T-helper 2 cell treated with Interferon-gamma antibody and Interleukin-4, amounts not matched to agents 5 μg/mL and 100 μg/mL, for 36 hours (primary cell): ENCODE results near the gene XRCC1.
"Not testable (repeated sequence)": the region's sequence is repeated elsewhere in the genome, so short reads cannot be mapped to it uniquely, and the experiment has no call there.

Experiments used
- DNase-seq: peaks from one replicate; pipeline ENCODE4 v3.0.0; 2021; ENCODE audit warnings: low spot score
- H3K27ac Mint-ChIP-seq: one replicate; pipeline ENCODE4 v1.8.0; 2021; ENCODE audit warnings: mild to moderate bottlenecking, mixed read lengths
- H3K27me3 Mint-ChIP-seq: one replicate; pipeline ENCODE4 v1.8.0; 2021; ENCODE audit warnings: low read depth, mixed read lengths
- H3K36me3 Mint-ChIP-seq: one replicate; pipeline ENCODE4 v1.8.0; 2021; ENCODE audit warnings: low read depth, mixed read lengths
- H3K4me1 Mint-ChIP-seq: one replicate; pipeline ENCODE4 v1.8.0; 2021; ENCODE audit warnings: low read depth, mixed read lengths
- H3K4me3 Mint-ChIP-seq: one replicate; pipeline ENCODE4 v1.8.0; 2022; ENCODE audit warnings: mild to moderate bottlenecking, moderate library complexity, mixed read lengths
- H3K9me3 Mint-ChIP-seq: one replicate; pipeline ENCODE4 v1.8.0; 2021; ENCODE audit warnings: mixed read lengths

The XRCC1 gene

DNA sequence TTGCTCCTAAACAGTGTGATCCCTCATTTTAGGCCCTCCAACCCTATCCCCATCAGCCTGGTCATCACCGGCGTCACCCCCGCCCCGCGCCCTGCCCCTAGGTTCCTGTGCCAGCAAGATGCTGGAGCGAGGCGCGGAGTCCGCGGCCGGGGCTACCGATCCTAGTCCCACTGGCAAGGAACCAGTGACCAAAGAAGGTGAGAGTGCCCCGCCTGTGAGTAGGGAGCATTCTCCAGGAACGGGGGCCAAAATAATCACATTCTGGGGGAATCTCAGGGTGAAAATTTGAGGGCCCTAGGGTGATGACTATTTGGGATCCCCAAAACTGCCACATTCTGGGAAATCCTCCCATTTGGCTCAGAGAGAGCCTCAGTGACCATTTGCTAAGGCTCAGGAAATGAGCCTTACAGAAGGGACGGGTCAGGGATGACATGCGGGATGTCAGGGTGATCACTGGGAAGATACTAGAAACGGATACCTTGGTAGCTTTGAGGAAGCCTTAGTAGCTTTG, 41.0 kb downstream of the XRCC1 start:
- no peaks in the 10 kb centered on the region for H3K27me3 Mint-ChIP-seq
- peak overlapping the region; percentile 86 for H3K4me3 Mint-ChIP-seq
- no peak for DNase-seq
- peak overlapping the region; percentile 95 for H3K27ac Mint-ChIP-seq
- H3K4me1 Mint-ChIP-seq = peaks cover 13% of the 10 kb centered on the region
- peaks cover 5% of the 10 kb centered on the region for H3K9me3 Mint-ChIP-seq
- H3K36me3 Mint-ChIP-seq = peaks cover 20% of the 10 kb centered on the region

DNA sequence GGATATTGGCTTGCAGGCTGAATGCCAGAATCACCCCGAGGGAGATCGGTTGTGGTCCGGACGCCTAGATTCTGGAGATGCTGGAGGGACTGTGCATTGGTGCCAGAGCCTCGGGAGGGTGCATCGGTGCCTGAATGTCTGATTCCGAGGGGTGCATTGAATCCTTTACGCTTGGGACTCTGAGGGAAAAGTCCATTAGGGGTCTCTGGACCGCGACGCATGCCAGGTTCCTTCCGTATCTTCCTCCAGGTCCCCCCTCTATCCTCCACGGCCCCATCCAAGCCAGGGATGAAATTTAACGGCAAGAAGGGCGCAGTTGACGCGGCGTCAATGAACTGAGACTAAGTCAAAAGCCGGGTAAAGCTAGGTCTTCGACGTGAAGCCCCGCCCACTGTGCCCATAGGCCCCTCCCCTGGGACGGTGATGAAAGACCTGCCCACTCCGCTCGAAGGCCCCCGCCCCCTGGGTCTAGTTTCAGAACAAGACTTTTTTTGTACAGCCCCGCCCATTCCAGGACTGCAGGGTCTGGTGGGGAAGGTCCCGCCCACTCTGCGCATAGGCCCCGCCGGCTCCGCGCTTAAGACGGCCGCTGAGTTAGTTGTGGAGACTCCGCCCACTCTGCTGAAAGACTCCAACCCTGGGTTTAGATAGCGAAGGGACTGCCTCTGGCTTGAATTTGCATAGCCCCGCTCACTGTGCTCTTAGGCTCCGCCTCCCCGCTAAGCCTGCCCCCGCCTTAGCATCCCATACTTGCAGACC, 41.6 kb downstream of the XRCC1 start:
- peak; percentile 95 for DNase-seq
- H3K27me3 Mint-ChIP-seq = no peaks in the 10 kb centered on the region
- H3K4me3 Mint-ChIP-seq = peak overlapping the region; percentile 86
- no peaks in the 10 kb centered on the region for H3K9me3 Mint-ChIP-seq
- H3K36me3 Mint-ChIP-seq = peaks cover 15% of the 10 kb centered on the region
- peaks cover 13% of the 10 kb centered on the region for H3K4me1 Mint-ChIP-seq
- H3K27ac Mint-ChIP-seq = peak overlapping the region; percentile 95

DNA sequence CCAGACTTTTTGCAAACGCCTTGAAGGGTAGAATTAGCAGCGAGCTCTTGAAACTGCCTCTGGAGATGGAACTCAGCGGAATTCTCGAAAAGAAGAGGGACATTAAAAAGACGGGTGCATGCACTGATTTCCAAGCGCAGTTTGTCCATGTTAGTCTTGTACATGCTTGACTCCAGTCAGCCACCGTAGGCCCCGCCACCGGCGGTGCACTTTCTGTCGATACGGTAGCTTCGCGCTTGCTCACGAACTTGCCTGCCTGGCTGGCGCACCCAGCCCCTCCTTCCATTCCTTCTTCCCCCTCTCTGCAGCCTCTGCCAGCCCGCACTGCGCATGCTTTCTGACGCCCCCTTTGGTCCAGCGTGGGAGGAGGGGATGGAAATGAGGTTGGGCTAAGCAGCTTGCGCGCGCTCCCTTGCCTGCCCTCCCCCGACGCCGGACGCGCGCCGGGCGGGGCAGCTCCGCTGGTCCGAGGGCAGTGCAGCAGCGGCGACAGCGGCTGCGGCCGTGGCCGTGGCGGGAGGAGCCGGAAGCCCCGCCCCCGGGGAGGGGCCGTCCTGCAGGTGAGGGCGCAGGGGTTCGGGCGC, 42.3 kb downstream of the XRCC1 start, which contains the start of gene ZNF575:
TSS of gene ZNF575 (plus strand) at position 227 of the 584 bp plus-strand sequence. CDS start 1,235 bp downstream, outside the sequence.
- peaks cover 15% of the 10 kb centered on the region for H3K4me1 Mint-ChIP-seq
- H3K27ac Mint-ChIP-seq = peak within 1 kb of the TSS; percentile 95
- no peaks in the 10 kb centered on the region for H3K27me3 Mint-ChIP-seq
- H3K9me3 Mint-ChIP-seq = no peaks in the 10 kb centered on the region
- peak within 1 kb of the TSS; percentile 86 for H3K4me3 Mint-ChIP-seq
- DNase-seq = peak; percentile 92
- H3K36me3 Mint-ChIP-seq = peaks cover 9% of the 10 kb centered on the region

DNA sequence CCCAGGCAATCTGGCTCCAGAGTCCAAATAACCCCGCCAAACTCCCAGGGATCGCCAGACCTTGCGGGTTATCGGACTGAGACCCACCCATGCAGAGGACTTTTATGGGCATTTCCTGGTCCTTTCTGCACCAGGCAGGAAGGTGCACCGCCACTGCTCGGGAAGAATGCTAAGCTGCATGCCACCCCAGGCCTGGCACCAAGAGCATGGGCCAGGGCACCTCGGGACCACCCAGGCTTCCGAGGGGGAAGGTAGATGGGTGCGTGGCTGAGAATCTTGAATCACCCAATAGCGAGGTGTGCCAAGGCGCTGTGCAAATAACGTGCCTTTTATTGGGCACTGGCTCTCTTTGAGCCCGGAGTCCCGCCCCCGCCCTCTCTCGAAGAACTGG, 42.8 kb downstream of the XRCC1 start:
- Mint-ChIP-seq H3K4me3 (peak overlapping the region; percentile 86), H3K27ac (peak overlapping the region; percentile 87), H3K9me3 (no peaks in the 10 kb centered on the region), H3K36me3 (peaks cover 9% of the 10 kb centered on the region), H3K27me3 (no peaks in the 10 kb centered on the region), H3K4me1 (peaks cover 18% of the 10 kb centered on the region)
- no peak for DNase-seq

DNA sequence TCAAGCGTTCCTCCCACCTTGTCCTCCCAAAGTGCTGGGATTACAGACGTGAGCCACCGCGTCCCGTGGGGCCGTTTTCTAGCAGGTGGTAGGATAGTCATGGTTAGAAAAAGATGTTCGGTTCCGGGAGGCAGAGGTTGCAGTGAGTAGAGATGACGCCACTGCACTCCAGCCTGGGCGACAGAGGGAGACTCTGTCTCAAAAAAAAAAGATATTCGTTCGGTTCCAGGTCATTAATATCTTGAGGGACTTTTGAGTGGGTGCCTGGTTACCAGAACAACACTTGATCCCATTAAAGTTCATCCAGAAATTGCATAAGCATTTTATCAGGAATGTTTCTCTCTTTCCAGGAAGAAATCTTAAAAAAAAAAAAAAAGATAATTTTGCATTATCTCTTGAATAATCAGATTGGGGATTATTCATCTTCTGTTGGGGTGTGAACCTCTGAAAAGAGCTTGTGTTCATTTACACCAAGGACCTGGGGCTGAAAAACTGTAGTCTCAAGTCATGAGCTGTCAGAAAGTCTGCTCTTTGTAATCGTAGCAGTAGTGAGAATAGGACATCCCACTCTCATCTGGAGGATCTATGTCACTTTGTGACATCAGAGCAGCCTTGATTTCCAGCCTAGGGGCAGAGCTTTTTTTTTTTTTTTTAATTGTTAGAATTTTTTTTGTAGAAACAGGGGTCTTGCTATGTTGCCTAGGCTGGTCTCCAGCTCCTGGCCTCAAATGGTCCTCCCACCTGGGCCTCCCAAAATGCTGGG, 47.3 kb downstream of the XRCC1 start:
- no peaks in the 10 kb centered on the region for H3K27me3 Mint-ChIP-seq
- H3K27ac Mint-ChIP-seq = peak overlapping the region; percentile 55
- DNase-seq = peak; percentile 27
- peaks cover 2% of the 10 kb centered on the region for H3K36me3 Mint-ChIP-seq
- peaks cover 30% of the 10 kb centered on the region for H3K4me1 Mint-ChIP-seq
- H3K4me3 Mint-ChIP-seq = peak overlapping the region; percentile 51
- H3K9me3 Mint-ChIP-seq = no peaks in the 10 kb centered on the region

DNA sequence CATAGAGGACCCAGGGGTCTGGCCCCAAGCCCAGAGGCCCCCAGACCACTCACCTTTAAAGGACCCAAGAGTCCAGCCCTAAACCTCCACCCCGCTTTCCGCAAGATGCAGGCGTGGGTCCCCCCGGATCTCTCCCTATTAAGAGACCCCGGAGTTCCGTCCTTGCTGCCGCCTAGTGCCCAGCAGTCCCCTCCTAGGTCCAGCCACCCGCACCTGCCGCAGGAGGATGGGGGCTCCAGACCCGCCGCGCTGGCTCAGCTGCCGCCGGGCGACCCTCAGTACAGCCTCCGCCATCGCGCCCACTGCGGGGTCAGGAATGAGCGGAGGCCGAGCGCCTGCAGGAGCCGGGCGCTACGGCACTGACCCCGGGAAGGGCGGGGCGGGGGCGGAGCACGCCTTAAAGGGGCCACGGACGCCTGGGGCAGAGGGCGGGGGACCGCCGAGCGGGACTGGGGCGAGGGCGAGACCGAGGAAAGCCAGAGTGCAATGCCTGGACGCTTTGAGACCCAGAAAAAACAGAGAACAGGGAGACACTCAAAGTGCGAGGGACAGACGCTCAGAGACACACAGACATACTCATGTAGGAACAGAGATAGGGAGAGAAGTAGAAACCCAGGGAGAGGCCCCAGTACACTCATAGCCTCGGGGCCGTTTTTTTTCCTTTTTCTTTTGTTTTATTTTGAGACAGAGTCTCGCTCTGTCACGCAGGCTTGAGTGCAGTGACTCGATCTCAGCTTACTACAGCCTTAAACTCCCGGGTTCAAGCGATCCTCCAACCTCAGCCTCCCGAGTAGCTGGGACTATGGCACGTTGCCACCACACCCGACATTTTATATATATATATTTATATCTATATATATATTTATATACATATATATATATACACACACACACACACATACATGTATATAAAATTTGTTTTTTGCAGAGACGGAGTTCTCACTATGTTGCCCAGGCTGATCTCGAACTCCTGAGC, 48.2 kb downstream of the XRCC1 start, which contains the start of gene ETHE1:
TSS of gene ETHE1 (minus strand) at position 318 of the 976 bp plus-strand sequence. CDS start at position 294, 24 bp downstream.
- Mint-ChIP-seq H3K27me3 (no peaks in the 10 kb centered on the region), H3K4me1 (peaks cover 26% of the 10 kb centered on the region), H3K27ac (peak within 1 kb of the TSS; percentile 69), H3K9me3 (no peaks in the 10 kb centered on the region), H3K36me3 (peaks cover 6% of the 10 kb centered on the region), H3K4me3 (peak within 1 kb of the TSS; percentile 78)
- DNase-seq = peak; percentile 82

DNA sequence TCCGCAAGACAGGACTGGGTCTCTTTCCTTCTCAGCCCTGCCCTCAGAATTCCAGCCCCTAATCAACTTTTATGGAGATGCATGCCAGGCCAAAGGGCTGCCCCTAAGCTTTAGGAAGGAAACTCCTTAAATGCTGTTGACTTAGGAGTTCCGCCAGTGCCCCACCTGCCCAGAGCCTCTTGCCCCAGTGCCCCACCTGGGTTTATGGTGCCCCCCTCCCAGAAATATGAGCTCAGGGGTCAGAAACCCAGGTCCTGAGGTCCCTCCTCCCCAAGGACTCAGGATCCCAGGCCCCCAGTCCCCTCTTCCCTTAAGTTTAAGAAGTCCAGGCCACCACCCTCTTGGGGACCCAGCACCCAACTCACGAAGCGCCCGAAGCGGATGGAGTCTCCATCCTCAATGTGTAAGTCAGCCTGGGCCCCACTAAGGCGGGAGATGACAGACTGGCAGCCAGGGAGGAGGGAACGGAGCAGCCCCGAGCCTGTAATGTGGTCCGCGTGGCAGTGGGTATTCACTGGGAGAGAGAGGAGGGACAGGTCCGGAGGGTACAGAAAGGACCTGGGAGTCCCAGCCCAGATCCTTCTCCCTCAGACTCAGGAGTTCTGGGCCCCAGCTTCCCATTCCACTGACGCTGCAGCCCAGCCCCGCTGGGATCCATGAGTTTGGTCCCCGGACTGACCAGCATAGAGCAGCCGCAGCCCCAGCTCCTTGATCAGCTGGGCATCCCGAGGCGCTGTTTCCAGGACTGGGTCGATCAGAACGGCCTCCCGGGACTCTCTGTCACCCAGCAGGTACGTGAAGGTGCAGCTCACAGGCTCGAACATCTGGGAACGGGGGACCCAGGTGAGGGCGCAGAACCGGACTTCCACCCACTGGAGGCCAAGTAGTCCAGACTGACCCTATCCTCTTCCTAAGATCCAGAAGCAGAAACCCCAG, 49.2 kb downstream of the XRCC1 start:
- Mint-ChIP-seq H3K4me3 (peak overlapping the region; percentile 78), H3K4me1 (peaks cover 26% of the 10 kb centered on the region)

DNA sequence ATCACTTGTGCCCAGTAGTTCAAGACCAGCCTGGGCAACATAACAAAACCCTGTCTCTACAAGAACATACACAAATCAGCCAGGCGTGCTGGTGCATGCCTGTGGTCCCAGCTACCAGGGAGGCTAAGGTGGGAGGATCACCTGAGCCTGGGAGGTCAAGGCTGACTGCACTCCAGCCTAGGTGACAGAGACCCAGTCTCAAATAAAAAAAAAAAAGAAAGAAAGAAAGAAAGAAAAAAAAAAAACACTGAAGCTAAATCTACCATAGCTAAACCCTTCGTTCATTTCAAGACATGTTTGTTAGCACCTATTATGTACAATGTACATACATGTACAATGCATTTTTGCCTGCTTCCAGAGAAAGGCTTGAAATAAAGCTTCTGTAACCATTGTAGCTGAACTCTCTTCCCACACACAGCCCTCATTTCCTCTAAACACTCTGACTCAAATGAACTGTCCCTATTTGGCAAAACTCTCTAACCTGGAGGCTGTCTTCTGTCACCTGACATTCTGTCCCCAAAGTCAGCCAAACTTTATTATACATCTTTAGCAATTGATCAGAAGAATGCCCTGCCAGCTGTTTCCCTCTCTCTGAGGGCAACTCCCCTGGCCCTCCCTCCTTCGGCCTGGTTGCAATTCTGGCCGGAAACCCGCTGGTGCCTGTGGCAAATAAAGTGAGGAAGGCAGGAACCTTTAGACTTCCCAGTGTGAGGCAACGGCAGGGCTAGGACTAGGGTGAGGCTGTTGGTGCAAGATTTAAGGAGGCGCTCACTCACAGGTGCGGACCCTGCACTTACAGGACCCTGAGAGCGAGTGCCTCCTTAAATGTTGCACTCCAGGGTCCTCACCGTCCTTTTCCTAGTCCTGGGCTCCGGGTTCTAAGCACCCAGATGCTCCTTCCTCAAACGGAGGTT, 50.1 kb downstream of the XRCC1 start:
- Mint-ChIP-seq H3K36me3 (peaks cover 6% of the 10 kb centered on the region), H3K4me1 (peaks cover 26% of the 10 kb centered on the region), H3K4me3 (peak overlapping the region; percentile 78), H3K27me3 (no peaks in the 10 kb centered on the region), H3K27ac (peak overlapping the region; percentile 69), H3K9me3 (no peaks in the 10 kb centered on the region)
- peak; percentile 37 for DNase-seq

More for the DNA sequence above, 49.2 kb downstream of the XRCC1 start:
- Mint-ChIP-seq H3K27ac (peak overlapping the region; percentile 69), H3K9me3 (no peaks in the 10 kb centered on the region), H3K27me3 (no peaks in the 10 kb centered on the region), H3K36me3 (peaks cover 6% of the 10 kb centered on the region)
- no peak for DNase-seq

DNA sequence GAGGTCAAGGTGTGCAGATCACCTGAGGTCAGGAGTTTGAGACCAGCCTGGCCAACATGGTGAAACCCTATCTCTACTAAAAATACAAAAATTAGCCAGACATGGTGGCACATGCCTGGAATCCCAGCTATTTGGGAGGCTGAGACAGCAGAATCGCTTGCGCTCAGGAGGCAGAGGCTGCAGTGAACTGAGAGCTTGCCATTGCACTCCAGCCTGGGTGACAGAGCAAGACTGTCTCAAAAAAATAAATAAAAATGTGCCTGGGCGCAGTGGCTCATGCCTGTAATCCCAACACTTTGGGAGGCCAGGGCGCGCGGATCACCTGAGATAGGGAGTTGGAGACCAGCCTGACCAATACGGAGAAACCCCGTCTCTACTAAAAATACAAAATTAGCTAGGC, 51.6 kb downstream of the XRCC1 start:
- H3K4me3 Mint-ChIP-seq, H3K36me3 Mint-ChIP-seq, H3K9me3 Mint-ChIP-seq, H3K27me3 Mint-ChIP-seq, DNase-seq, H3K27ac Mint-ChIP-seq: not testable (repeated sequence)
- peaks cover 30% of the 10 kb centered on the region for H3K4me1 Mint-ChIP-seq

DNA sequence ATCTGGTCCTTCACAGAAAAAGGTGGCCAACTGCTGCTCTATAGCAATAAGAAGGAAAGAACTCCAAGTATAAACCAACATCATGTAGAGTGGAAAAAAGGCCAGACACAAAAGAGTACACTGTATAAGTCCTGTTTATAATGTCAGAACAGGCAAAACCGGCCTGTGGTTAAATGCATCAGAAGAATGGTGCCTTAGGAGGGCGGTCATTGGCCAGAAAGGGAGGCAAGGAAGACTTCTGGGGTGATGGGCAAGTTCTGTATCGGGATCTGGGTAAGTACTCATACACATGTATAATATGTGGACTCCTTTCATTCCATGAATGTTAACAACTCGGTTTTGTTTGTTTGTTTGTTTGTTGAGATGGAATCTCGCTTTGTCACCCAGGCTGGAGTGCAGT, 52.4 kb downstream of the XRCC1 start:
- Mint-ChIP-seq H3K27ac (no peak overlapping the region), H3K9me3 (no peaks in the 10 kb centered on the region), H3K4me1 (peaks cover 30% of the 10 kb centered on the region), H3K4me3 (no peak overlapping the region), H3K36me3 (peaks cover 11% of the 10 kb centered on the region), H3K27me3 (no peaks in the 10 kb centered on the region)
- DNase-seq = no peak

DNA sequence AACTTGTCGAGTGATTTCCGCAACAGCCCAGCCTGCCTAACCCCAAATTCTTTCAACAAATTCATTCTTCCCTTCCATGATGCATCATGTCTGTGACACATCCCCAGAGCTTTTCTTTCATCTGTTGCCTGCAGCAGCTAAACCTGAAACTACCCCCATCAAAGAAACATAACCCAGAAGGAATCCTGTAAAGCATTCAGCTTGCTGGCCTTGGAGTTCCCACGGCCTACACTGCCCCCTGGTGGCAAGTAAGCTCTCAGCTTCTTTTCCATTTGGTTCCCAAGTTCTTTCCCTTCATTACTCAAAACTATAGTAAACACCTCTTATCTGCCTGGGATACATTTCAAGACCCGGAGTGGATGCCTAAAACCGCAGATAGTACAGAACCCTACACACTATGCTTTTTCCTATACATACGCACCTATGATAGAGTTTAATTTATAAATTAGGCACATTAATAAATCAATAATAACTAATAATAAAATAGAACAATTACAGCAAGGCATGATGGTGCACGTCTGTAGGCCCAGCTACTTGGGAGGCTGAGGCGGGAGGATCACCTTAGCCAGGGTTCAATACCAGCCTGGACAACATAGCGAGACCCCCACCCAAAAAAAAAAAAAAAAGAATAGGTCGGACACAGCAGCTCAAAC, 55.8 kb downstream of the XRCC1 start:
- peaks cover 14% of the 10 kb centered on the region for H3K4me1 Mint-ChIP-seq
- H3K4me3 Mint-ChIP-seq = no peak overlapping the region
- peak overlapping the region; percentile 17 for H3K27ac Mint-ChIP-seq
- H3K9me3 Mint-ChIP-seq = no peaks in the 10 kb centered on the region
- H3K27me3 Mint-ChIP-seq = no peaks in the 10 kb centered on the region
- peak; percentile 67 for DNase-seq
- H3K36me3 Mint-ChIP-seq = peaks cover 15% of the 10 kb centered on the region
